Fibroblast of the aortic adventitia (primary cell): ENCODE measurements around the gene TBCB. TPM values are rescaled to one million over a fixed set of nuclear protein-coding genes. Genes with fewer than 3 reads are reported as not detected.

Source experiments
- DNase-seq: peaks from one replicate; pipeline ENCODE4 v3.0.0-alpha.2; 2010; ENCODE audit warnings: low read depth
- H3K4me3 ChIP-seq: 2 replicates; pipeline ENCODE4 v1.5.1; 2011; ENCODE audit warnings: low read depth, mild to moderate bottlenecking, control low read depth, low read length, moderate library complexity
- total RNA-seq: library from RNA; depleted of rRNA; stranded (reverse); fragments of >200 nt; gene quantifications from 2 replicates; pipeline ENCODE4 v1.2.3, GENCODE V29; 2012; ENCODE audit warnings: low replicate concordance
- TF ChIP-seq, protein P1 (sequence below): IDR thresholded peaks from 2 replicates; pipeline ENCODE4 v1.5.1; 2011; ENCODE audit warnings: mild to moderate bottlenecking, low read length, control low read depth, inconsistent platforms; ENCODE audit not compliant: insufficient read depth

The TBCB gene
- total RNA-seq, 1 donor = 164 TPM

DNA sequence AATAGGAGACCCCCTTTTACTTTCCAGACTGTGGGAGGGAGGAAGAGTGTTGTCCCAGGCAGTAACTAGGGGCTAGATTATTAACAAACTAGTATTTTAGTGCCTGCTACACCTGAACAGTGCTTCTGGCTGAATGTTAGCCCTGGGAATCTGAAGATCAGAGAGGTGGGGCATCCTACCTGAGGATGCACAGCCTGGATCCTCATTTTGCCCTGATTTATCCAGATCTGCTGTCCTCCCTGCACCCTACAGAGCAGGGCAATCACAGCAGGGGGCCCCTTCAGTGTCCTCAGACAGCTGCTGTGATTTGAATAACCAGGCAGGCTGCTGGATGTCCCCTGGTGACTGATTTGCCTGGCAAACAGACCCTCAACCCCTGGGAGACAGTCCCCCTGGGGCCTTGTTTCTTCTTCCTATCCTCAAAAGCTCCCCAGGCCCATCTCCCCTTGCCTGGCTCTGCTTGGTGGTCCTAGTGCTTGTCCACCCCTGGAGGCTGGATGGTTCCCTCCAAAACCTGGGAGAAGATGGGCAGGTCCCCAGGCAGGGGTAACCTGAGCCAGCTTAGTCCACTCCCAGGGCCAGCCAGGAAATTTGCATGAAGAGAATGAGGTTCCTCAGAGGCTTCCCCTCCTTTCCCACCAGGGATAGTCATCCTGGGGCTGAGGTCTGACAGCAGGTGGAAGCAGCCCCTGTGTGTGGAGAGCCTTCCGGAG lies 4.6 kb upstream of the TBCB start, which contains the start of gene OVOL3:
Gene OVOL3, plus strand, starts transcription at position 657 of the 713 bp plus-strand sequence. CDS start 60 bp downstream, outside the sequence.
- H3K4me3 ChIP-seq = no peak within 1 kb of the TSS
- TF ChIP-seq, protein P1, sequence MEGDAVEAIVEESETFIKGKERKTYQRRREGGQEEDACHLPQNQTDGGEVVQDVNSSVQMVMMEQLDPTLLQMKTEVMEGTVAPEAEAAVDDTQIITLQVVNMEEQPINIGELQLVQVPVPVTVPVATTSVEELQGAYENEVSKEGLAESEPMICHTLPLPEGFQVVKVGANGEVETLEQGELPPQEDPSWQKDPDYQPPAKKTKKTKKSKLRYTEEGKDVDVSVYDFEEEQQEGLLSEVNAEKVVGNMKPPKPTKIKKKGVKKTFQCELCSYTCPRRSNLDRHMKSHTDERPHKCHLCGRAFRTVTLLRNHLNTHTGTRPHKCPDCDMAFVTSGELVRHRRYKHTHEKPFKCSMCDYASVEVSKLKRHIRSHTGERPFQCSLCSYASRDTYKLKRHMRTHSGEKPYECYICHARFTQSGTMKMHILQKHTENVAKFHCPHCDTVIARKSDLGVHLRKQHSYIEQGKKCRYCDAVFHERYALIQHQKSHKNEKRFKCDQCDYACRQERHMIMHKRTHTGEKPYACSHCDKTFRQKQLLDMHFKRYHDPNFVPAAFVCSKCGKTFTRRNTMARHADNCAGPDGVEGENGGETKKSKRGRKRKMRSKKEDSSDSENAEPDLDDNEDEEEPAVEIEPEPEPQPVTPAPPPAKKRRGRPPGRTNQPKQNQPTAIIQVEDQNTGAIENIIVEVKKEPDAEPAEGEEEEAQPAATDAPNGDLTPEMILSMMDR = no peak
- no peak for DNase-seq

DNA sequence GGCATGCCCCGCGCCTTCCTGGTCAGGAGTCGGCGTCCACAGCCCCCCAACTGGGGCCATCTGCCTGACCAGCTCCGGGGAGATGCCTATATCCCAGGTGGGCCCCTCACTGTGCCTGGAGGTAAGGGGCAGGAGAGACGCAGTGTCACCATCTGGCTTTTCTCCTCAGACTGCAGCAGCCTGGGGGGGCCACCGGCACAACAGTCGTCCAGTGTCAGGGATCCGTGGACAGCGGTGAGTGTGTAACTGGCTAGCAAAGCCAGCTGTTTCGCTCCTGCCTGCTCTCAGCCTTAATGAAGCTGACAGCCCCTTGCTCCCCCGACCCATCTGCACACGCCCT lies 4.1 kb upstream of the TBCB start:
- no peak for DNase-seq
- H3K4me3 ChIP-seq = no peak overlapping the region
- TF ChIP-seq, protein P1 = no peak

DNA sequence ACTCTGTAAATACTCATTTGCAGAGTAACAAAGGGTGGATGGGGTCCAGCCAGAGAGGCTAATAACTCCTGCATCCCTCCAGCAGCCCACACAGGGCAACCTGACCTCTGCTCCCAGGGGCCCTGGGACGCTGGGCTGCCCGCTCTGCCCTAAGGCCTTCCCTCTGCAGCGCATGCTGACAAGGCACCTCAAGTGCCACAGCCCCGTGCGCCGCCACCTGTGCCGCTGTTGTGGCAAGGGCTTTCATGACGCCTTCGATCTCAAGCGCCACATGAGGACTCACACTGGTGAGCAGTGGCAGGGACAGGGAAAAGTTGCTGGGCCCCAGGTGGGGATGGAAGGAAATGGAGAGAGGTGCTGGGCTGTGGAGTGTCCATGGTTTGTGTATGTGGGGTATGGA lies 2.6 kb upstream of the TBCB start:
- DNase-seq = no peak
- TF ChIP-seq, protein P1 = no peak
- H3K4me3 ChIP-seq = no peak overlapping the region

DNA sequence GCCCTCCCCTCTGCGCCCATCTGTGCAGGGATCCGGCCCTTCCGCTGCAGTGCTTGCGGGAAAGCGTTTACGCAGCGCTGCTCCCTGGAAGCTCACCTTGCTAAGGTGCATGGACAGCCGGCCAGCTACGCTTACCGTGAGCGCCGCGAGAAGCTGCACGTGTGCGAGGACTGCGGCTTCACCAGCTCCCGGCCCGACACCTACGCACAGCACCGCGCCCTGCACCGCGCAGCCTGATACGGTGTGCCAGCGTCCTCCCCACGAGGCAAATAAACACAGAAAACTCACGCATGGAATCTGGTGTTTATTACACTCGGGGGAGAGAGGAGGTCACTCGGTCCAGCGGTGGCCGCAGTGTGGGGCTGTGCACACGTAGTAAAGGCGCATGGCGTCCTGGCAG lies 1.8 kb upstream of the TBCB start:
- H3K4me3 ChIP-seq = peak overlapping the region; percentile 78
- TF ChIP-seq, protein P1 = no peak
- DNase-seq = no peak

DNA sequence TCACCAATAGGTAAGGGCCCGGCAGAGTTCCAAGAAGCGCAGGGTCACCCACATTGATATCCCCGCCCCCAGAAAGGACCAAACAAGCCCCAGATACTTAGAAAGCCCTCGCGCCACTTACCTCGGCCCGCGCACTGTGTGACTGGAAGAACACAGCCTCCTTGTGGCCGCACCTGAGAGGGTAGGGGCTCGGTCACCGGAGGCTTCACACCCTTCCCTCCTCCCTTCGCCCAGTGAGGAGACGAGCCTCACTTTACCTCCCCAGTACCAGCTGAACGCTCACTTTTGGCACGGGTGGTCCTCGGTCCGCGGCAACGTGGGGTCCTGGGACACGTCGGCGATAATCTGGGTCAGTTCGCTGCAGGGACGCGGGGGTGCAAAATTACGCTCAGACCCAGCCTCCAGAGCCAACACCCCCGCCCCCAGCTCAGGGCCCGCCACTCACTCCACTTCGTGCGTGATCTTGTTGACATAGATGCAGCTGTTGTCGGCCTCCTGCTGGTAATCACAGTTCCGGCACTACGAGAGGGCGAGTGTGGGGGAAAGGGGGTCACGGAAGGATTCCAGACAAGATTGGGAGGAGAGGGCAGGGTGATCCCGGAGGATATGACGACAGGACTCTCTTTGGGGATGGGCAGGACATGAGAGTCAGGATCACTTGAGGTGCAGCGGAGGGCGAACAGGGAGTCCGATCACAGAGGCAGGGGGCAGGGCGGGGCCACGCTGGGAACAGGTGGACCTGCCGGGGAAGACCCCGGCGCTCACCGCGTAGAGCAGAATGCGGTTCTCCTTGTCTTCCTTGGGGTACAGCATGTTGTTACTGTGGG lies 1.2 kb upstream of the TBCB start:
- peak; percentile 31 for DNase-seq
- H3K4me3 ChIP-seq = peak overlapping the region; percentile 78
- TF ChIP-seq, protein P1 = no peak

DNA sequence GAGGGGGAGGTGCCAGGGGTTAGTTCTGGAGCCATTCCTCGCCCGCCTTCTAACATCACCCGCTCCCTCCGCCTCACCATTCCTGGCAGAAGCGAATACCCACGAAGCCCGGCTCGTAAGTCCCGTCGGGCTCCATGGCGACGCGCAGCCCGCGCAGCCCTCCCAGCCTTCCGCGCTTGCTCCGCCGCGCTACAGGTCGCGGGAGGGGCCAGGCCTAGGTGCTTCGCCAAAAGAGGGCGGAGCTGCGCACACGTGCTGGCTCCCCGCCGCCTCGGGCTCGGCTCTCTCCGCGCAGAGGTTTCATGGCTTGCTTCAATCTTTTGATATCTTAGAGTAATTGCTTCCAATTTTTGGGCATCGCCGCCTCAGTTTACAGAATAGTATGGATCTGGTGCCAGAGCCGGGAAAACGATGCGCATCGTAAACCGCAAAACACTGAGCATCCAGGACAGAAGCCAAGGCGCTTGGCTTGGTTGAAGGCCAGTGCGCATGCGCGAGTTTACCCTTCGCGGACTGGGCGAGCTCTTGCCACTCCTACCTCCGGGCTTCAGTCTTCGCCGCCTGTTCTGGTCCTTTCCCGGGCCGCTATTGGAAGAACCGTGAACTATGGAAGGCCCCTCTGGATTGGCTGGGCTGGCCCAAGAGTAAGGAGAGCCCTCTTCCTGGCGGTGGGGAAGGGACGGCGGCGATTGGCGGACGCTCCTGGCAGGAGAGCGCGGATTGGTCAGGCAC lies 381 bp upstream of the TBCB start, which contains the start of gene POLR2I:
Gene POLR2I, minus strand, starts transcription at position 155 of the 732 bp plus-strand sequence. Its CDS starts 19 bp downstream, at position 136.
- TF ChIP-seq, protein P1 = no peak
- peak; percentile 100 for DNase-seq
- peak within 1 kb of the TSS; percentile 82 for H3K4me3 ChIP-seq
